HepG2 (cell line): ENCODE measurements around the gene SEMA4B. TPM values are rescaled to one million over a fixed set of nuclear protein-coding genes. Genes with fewer than 3 reads are reported as not detected.

Source experiments
- ATAC-seq: fragments of 200-7000 bp; cut with Tn5 transposase; 3 replicates; pipeline ENCODE4 v1.9.1; 2020; ENCODE audit warnings: mild to moderate bottlenecking, moderate library complexity
- BruUV-seq: library from RNA; stranded (reverse); fragments of 400-500 nt; replicated peaks from 2 replicates; lab custom pipeline; 2021; lab: Mats Ljungman, UMichigan
- CTCF ChIA-PET: fragments of 300-600 bp; formaldehyde crosslinking; extraction: SDS; loops from one replicate; lab custom pipeline; 2021; ENCODE audit warnings: low total read pairs, inconsistent platforms, low intra/inter-chr PET ratio; lab: Yijun Ruan, JAX
- POLR2A ChIA-PET: fragments of 350-600 bp; sonication (Branson Sonifier 250); formaldehyde crosslinking; loops from one replicate; lab custom pipeline; 2020; ENCODE audit warnings: antibody characterized with exemption, inconsistent platforms; lab: Yijun Ruan, JAX
- DNase-seq: peaks from one replicate; pipeline ENCODE4 v3.0.0-alpha.2; 2015; ENCODE audit warnings: low spot score
- FAIRE-seq: peaks from 3 replicates; lab custom pipeline; 2011; peaks lifted over from hg19 to GRCh38; lab: Jason Lieb, UNC
- H2AFZ ChIP-seq: one replicate; pipeline ENCODE4 v1.6.1; 2011; ENCODE audit warnings: low read length, inconsistent platforms
- H3K27ac ChIP-seq: fragments of 300-600 bp; 3 replicates; pipeline ENCODE4 v1.8.0; 2011; ENCODE audit warnings: mixed run types, mild to moderate bottlenecking, mixed read lengths, low read length, inconsistent platforms; ENCODE audit not compliant: insufficient read depth; ENCODE audit errors: extremely low read length
- H3K27me3 ChIP-seq, 2 experiments: fragments of 200-600 bp in 1 of 2; 2 replicates in 1 of 2; 3 replicates in 1 of 2; pipeline versions ENCODE4 v1.6.0 to v1.8.0; 2011; ENCODE audit warnings: low read length in 2 of 2, mild to moderate bottlenecking in 2 of 2, moderate library complexity in 2 of 2, inconsistent platforms in 1 of 2; ENCODE audit not compliant: insufficient read depth in 2 of 2, control insufficient read depth in 1 of 2
- H3K36me3 ChIP-seq, 2 experiments: fragments of 200-600 bp in 1 of 2; replicated peaks in 1 of 2; 2 replicates in 1 of 2; 3 replicates in 1 of 2; pipeline versions ENCODE4 v1.5.1 to v1.8.0; 2011; ENCODE audit warnings: low read length in 2 of 2, inconsistent platforms in 1 of 2; ENCODE audit not compliant: insufficient read depth in 2 of 2, control insufficient read depth in 1 of 2
- H3K4me1 ChIP-seq: 2 replicates; pipeline ENCODE4 v1.5.1; 2012; ENCODE audit warnings: low read length, inconsistent platforms; ENCODE audit not compliant: insufficient read depth
- H3K4me2 ChIP-seq: 2 replicates; pipeline ENCODE4 v1.6.0; 2011; ENCODE audit warnings: low read depth, low read length, inconsistent platforms
- H3K4me3 ChIP-seq, 3 experiments: fragments of 200-600 bp in 1 of 3; sonication (generic), shearing (Covaris generic) in 1 of 3; replicated peaks in 1 of 3; 2 replicates each; pipeline ENCODE4 v1.5.1; 2011 to 2016; ENCODE audit warnings: low read length in 3 of 3, inconsistent platforms in 2 of 3, low read depth in 2 of 3, mild to moderate bottlenecking in 2 of 3, control low read depth in 1 of 3, mixed read lengths in 1 of 3; ENCODE audit not compliant: insufficient read depth in 1 of 3
- H3K79me2 ChIP-seq: one replicate; pipeline ENCODE4 v1.6.1; 2011; ENCODE audit warnings: low read length, inconsistent platforms; ENCODE audit not compliant: insufficient read depth
- H3K9ac ChIP-seq: 2 replicates; pipeline ENCODE4 v1.6.0; 2011; ENCODE audit warnings: mild to moderate bottlenecking, low read depth, low read length, inconsistent platforms; ENCODE audit not compliant: insufficient read depth
- H3K9me3 ChIP-seq: 2 replicates; pipeline ENCODE4 v1.5.1; 2012; ENCODE audit warnings: mild to moderate bottlenecking, low read length
- H4K20me1 ChIP-seq: 2 replicates; pipeline ENCODE4 v1.6.0; 2011; ENCODE audit warnings: inconsistent platforms, mild to moderate bottlenecking, low read length, moderate library complexity; ENCODE audit not compliant: insufficient read depth
- IRF2 ChIP-seq: IDR thresholded peaks from 2 replicates; pipeline ENCODE4 v1.6.1; 2018; ENCODE audit warnings: missing genetic modification reagents, missing compliant biosample characterization
- MBD4 ChIP-seq: IDR thresholded peaks from 2 replicates; pipeline ENCODE4 v1.6.1; 2012; ENCODE audit warnings: low read length, inconsistent platforms, borderline replicate concordance
- MTF1 ChIP-seq: sonication (generic); formaldehyde crosslinking; IDR thresholded peaks from 2 replicates; pipeline ENCODE4 v1.5.0; 2020; ENCODE audit warnings: missing genetic modification reagents
- NAIF1 ChIP-seq: sonication (generic); formaldehyde crosslinking; IDR thresholded peaks from 2 replicates; pipeline ENCODE4 v1.5.0; 2020; ENCODE audit warnings: mild to moderate bottlenecking, missing genetic modification reagents, borderline replicate concordance
- WIZ ChIP-seq: sonication (generic); formaldehyde crosslinking; IDR thresholded peaks from 2 replicates; pipeline ENCODE4 v1.5.1; 2020; ENCODE audit warnings: mild to moderate bottlenecking, missing genetic modification reagents
- ZBTB42 ChIP-seq: sonication (generic); formaldehyde crosslinking; IDR thresholded peaks from 2 replicates; pipeline ENCODE4 v1.5.0; 2020; ENCODE audit warnings: mild to moderate bottlenecking, missing genetic modification reagents
- ZNF101 ChIP-seq: sonication (generic); formaldehyde crosslinking; IDR thresholded peaks from 2 replicates; pipeline ENCODE4 v1.4.0; 2020; ENCODE audit warnings: mild to moderate bottlenecking, low read depth, missing genetic modification reagents, borderline replicate concordance
- ZNF747 ChIP-seq: sonication (generic); formaldehyde crosslinking; IDR thresholded peaks from 2 replicates; pipeline ENCODE4 v1.8.1; 2023; ENCODE audit warnings: missing genetic modification reagents, mild to moderate bottlenecking, borderline replicate concordance
- WGBS: methylation state at CpG from one replicate; pipeline ENCODE4 v1.1.6; 2017; ENCODE audit warnings: low lambda C conversion rate; 5-methylcytosine and 5-hydroxymethylcytosine counted together
- in situ Hi-C: cut with HindIII; loops from 2 replicates; pipeline ENCODE4 v1.10.0; 2017; ENCODE audit warnings: low pct_unique_long_range_greater_than_20kb; ENCODE audit not compliant: extremely low pct_ligation_motif_present
- intact Hi-C: fragments of 100-400 bp; cut with micrococcal nuclease; formaldehyde crosslinking; loops from one replicate; pipeline ENCODE4 v1.10.0; 2022; ENCODE audit not compliant: unreplicated experiment
- polyA plus RNA-seq, 8 experiments: library from polyadenylated mRNA; depleted of rRNA in 3 of 8; stranded (reverse) in 7 of 8; unstranded in 1 of 8; fragments of >200 nt; fragmentation: Illumina TruSeq in 4 of 8; extraction: Trizol in 4 of 8; gene quantifications; 2 replicates each; pipeline versions ENCODE4 v1.2.1 to v1.2.3, GENCODE V29; 2011 to 2016; ENCODE audit warnings: low read depth in 4 of 8, missing spikeins in 1 of 8, mixed read lengths in 1 of 8; ENCODE audit not compliant: insufficient read depth in 1 of 8
- total RNA-seq, 5 experiments: library from RNA; depleted of rRNA; stranded (reverse); fragments of >200 nt; fragmentation: Illumina TruSeq; extraction: Trizol; gene quantifications; 2 replicates each; pipeline ENCODE4 v1.2.3, GENCODE V29; 2016; ENCODE audit warnings: low read depth in 1 of 5
- TF ChIP-seq, protein P1 (sequence below): sonication (generic); formaldehyde crosslinking; IDR thresholded peaks from 2 replicates; pipeline ENCODE4 v1.4.0; 2020; ENCODE audit warnings: missing genetic modification reagents
- TF ChIP-seq, protein P2 (sequence below): IDR thresholded peaks from 2 replicates; pipeline ENCODE4 v1.4.0; 2020; ENCODE audit warnings: mild to moderate bottlenecking, missing genetic modification reagents
- TF ChIP-seq, protein P3 (sequence below): IDR thresholded peaks from 2 replicates; pipeline ENCODE4 v1.6.1; 2016

Gene SEMA4B
- total and polyA plus RNA-seq, 2 of the 13 experiments (the other 11 are each of a cell fraction or from before 2014, with no cell fraction given): 2.1 to 17.0 TPM

DNA sequence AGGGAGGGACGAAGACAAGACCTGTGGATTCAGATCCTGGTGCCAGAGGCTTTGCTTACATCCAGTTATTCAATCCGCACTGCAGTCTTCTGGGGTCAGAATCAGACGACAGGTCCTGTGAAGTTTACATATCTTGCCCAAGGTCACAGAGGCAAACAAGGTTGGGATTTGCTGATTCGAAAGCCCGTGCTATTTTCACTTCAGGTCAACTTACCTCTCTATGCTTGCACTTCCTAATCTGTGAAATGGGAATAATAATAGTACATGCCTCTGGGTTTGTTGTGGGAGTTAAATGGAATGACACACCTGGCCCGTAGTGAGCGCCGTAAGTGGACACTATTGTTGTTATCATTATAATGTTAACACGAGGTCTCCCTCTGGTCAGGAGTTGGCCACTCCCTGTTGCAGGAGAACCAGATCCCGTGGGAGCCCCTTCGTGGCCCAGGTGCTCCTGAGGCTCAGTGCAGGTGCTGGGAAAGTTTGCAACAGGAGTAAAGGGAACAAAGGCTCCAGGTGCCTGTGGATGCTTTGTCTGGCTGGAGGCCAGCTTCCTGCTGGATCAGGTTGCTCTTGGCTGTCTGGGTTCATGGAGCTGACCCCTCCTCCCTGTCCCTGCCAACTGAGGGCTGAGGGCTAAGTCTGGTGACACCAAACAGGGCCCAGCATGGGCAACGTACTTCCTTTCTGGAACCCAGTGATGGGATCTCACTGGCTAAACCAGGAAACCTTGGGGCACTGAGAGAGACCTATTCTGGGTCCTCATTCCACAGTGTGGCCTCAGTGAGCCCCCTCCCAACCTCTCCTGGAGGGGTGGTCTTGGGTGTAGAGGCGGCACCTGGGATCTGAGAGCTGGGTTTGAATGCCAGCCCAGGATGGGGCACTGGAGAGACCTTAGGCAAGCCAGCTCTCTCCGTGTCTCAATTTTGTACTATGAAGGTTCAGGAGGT is 40.1 kb upstream of the SEMA4B start (continued):
- TF ChIP-seq, protein P1, sequence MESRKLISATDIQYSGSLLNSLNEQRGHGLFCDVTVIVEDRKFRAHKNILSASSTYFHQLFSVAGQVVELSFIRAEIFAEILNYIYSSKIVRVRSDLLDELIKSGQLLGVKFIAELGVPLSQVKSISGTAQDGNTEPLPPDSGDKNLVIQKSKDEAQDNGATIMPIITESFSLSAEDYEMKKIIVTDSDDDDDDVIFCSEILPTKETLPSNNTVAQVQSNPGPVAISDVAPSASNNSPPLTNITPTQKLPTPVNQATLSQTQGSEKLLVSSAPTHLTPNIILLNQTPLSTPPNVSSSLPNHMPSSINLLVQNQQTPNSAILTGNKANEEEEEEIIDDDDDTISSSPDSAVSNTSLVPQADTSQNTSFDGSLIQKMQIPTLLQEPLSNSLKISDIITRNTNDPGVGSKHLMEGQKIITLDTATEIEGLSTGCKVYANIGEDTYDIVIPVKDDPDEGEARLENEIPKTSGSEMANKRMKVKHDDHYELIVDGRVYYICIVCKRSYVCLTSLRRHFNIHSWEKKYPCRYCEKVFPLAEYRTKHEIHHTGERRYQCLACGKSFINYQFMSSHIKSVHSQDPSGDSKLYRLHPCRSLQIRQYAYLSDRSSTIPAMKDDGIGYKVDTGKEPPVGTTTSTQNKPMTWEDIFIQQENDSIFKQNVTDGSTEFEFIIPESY: no peak
- TF ChIP-seq ZNF101 (CRISPR knock-in tag): no peak
- no peak for TF ChIP-seq IRF2 (CRISPR knock-in tag)
- TF ChIP-seq ZNF747 (CRISPR knock-in tag): no peak
- TF ChIP-seq ZBTB42: no peak
- TF ChIP-seq NAIF1 (CRISPR knock-in tag): no peak

DNA sequence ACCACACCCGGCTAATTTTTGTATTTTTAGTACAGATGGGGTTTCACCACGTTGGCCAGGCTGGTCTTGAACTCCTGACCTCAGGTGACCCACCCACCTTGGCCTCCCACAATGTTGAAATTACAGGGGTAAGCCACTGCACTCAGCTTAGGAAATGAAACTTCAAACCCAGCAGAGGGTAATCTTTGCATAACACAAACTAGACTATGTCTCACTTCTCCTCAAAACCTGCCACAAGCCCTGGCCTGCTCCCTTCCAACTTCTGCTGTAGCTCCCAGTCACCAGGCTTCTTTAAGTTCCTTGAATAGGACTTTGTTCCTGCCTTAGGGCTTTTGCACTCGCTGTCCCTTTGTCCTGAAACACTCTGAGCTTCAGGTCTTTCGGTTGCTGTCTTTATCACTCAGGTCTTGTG is 39.2 kb upstream of the SEMA4B start:
- Histone ChIP-seq H4K20me1 (no peaks in the 10 kb centered on the region), H3K27me3 (no peaks in the 10 kb centered on the region), H3K9me3 (no peaks in the 10 kb centered on the region), H3K4me1 (peaks cover 93% of the 10 kb centered on the region), H3K27ac (no peak overlapping the region), H3K79me2 (no peaks in the 10 kb centered on the region), H3K9ac (no peak overlapping the region), H3K4me2 (peak overlapping the region; percentile 21; the same call in 1 of the 2 replicates), H3K36me3 (no peaks in the 10 kb centered on the region), H2AFZ (no peak overlapping the region), H3K4me3 (no peak overlapping the region)
- 20% methylated on average over 4 of the region's 4 CpGs for WGBS
- ATAC-seq: no peak
- no peak for DNase-seq
- ChIA-PET POLR2A (interaction anchor here (0.8 kb wide), 1 partner anchor 29 kb away, joined by 3 read pairs; no protein-coding TSS in a partner anchor), CTCF (no interaction called here)
- FAIRE-seq: no peak
- intact Hi-C loops (no loop called here), in situ Hi-C loops (no loop called here)
- BruUV-seq: no TSS peak
- TF ChIP-seq MTF1 (no peak), MBD4 (no peak), WIZ (CRISPR knock-in tag) (no peak)
- TF ChIP-seq, protein P2, sequence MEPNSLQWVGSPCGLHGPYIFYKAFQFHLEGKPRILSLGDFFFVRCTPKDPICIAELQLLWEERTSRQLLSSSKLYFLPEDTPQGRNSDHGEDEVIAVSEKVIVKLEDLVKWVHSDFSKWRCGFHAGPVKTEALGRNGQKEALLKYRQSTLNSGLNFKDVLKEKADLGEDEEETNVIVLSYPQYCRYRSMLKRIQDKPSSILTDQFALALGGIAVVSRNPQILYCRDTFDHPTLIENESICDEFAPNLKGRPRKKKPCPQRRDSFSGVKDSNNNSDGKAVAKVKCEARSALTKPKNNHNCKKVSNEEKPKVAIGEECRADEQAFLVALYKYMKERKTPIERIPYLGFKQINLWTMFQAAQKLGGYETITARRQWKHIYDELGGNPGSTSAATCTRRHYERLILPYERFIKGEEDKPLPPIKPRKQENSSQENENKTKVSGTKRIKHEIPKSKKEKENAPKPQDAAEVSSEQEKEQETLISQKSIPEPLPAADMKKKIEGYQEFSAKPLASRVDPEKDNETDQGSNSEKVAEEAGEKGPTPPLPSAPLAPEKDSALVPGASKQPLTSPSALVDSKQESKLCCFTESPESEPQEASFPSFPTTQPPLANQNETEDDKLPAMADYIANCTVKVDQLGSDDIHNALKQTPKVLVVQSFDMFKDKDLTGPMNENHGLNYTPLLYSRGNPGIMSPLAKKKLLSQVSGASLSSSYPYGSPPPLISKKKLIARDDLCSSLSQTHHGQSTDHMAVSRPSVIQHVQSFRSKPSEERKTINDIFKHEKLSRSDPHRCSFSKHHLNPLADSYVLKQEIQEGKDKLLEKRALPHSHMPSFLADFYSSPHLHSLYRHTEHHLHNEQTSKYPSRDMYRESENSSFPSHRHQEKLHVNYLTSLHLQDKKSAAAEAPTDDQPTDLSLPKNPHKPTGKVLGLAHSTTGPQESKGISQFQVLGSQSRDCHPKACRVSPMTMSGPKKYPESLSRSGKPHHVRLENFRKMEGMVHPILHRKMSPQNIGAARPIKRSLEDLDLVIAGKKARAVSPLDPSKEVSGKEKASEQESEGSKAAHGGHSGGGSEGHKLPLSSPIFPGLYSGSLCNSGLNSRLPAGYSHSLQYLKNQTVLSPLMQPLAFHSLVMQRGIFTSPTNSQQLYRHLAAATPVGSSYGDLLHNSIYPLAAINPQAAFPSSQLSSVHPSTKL (CRISPR knock-in tag): 0 out of 2 replicates have a peak, but pooled peaks have one; percentile 16
- TF ChIP-seq, protein P3, sequence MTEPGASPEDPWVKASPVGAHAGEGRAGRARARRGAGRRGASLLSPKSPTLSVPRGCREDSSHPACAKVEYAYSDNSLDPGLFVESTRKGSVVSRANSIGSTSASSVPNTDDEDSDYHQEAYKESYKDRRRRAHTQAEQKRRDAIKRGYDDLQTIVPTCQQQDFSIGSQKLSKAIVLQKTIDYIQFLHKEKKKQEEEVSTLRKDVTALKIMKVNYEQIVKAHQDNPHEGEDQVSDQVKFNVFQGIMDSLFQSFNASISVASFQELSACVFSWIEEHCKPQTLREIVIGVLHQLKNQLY (CRISPR knock-in tag): no peak
